HepG2 (cell line): ENCODE results near the gene CYB5R3. TPM values are rescaled to one million over a fixed set of nuclear protein-coding genes. Genes with fewer than 3 reads are reported as not detected.

Experiments used
- AKAP8 ChIP-seq: sonication (generic); formaldehyde crosslinking; IDR thresholded peaks from 2 replicates; pipeline ENCODE4 v1.5.1; 2020; ENCODE audit warnings: mild to moderate bottlenecking, missing genetic modification reagents
- ARNT2 ChIP-seq: sonication (generic); formaldehyde crosslinking; IDR thresholded peaks from 2 replicates; pipeline ENCODE4 v1.8.0; 2022; ENCODE audit warnings: mild to moderate bottlenecking, low read depth, missing genetic modification reagents, moderate library complexity
- CHD4 ChIP-seq: fragments of 200-600 bp; sonication (generic); IDR thresholded peaks from 2 replicates; pipeline ENCODE4 v1.7.0; 2017; ENCODE audit warnings: mild to moderate bottlenecking, low read length, borderline replicate concordance
- DMAP1 ChIP-seq: IDR thresholded peaks from 2 replicates; pipeline ENCODE4 v1.6.1; 2016
- KLF11 ChIP-seq: IDR thresholded peaks from 2 replicates; pipeline ENCODE4 v1.6.1; 2016; ENCODE audit warnings: missing compliant biosample characterization
- NFE2L2 ChIP-seq: fragments of 150-350 bp; IDR thresholded peaks from 2 replicates; pipeline ENCODE4 v1.6.1; 2014; ENCODE audit warnings: low read length
- POLR2G ChIP-seq: fragments of 200-400 bp; formaldehyde crosslinking; IDR thresholded peaks from 2 replicates; pipeline ENCODE4 v1.6.1; 2018; ENCODE audit warnings: mild to moderate bottlenecking, low read depth, low read length, moderate library complexity
- ZBTB20 ChIP-seq: sonication (generic); formaldehyde crosslinking; IDR thresholded peaks from 2 replicates; pipeline ENCODE4 v1.8.1; 2023; ENCODE audit warnings: missing genetic modification reagents, low read depth, mild to moderate bottlenecking, borderline replicate concordance
- ZFP90 ChIP-seq: sonication (generic); formaldehyde crosslinking; IDR thresholded peaks from 2 replicates; pipeline ENCODE4 v1.8.0; 2022; ENCODE audit warnings: missing genetic modification reagents, mild to moderate bottlenecking, inconsistent platforms, borderline replicate concordance
- ZHX1 ChIP-seq: sonication (generic); formaldehyde crosslinking; IDR thresholded peaks from 2 replicates; pipeline ENCODE4 v1.8.1; 2022; ENCODE audit warnings: low read depth, mild to moderate bottlenecking, missing genetic modification reagents
- ZKSCAN5 ChIP-seq: sonication (generic); formaldehyde crosslinking; IDR thresholded peaks from 2 replicates; pipeline ENCODE4 v1.5.1; 2020; ENCODE audit warnings: mild to moderate bottlenecking, missing genetic modification reagents
- ZNF142 ChIP-seq: sonication (generic); formaldehyde crosslinking; IDR thresholded peaks from 2 replicates; pipeline ENCODE4 v1.4.0; 2020; ENCODE audit warnings: missing genetic modification reagents
- ZNF670 ChIP-seq: sonication (generic); formaldehyde crosslinking; IDR thresholded peaks from 2 replicates; pipeline ENCODE4 v1.8.0; 2022; ENCODE audit warnings: mild to moderate bottlenecking, missing genetic modification reagents, borderline replicate concordance
- ZNF687 ChIP-seq: sonication (generic); formaldehyde crosslinking; IDR thresholded peaks from 2 replicates; pipeline ENCODE4 v1.5.1; 2020; ENCODE audit warnings: mild to moderate bottlenecking, missing genetic modification reagents, moderate library complexity
- ZNF788 ChIP-seq: sonication (generic); formaldehyde crosslinking; IDR thresholded peaks from 2 replicates; pipeline ENCODE4 v1.5.0; 2020; ENCODE audit warnings: mild to moderate bottlenecking, missing genetic modification reagents, borderline replicate concordance
- ZSCAN29 ChIP-seq: sonication (generic); formaldehyde crosslinking; conservative IDR thresholded peaks from 2 replicates; pipeline ENCODE4 v1.4.0; 2020; ENCODE audit warnings: mild to moderate bottlenecking, missing genetic modification reagents
- polyA plus RNA-seq, 8 experiments: library from polyadenylated mRNA; depleted of rRNA in 3 of 8; stranded (reverse) in 7 of 8; unstranded in 1 of 8; fragments of >200 nt; fragmentation: Illumina TruSeq in 4 of 8; extraction: Trizol in 4 of 8; gene quantifications; 2 replicates each; pipeline versions ENCODE4 v1.2.1 to v1.2.3, GENCODE V29; 2011 to 2016; ENCODE audit warnings: low read depth in 4 of 8, missing spikeins in 1 of 8, mixed read lengths in 1 of 8; ENCODE audit not compliant: insufficient read depth in 1 of 8
- total RNA-seq, 5 experiments: library from RNA; depleted of rRNA; stranded (reverse); fragments of >200 nt; fragmentation: Illumina TruSeq; extraction: Trizol; gene quantifications; 2 replicates each; pipeline ENCODE4 v1.2.3, GENCODE V29; 2016; ENCODE audit warnings: low read depth in 1 of 5

CYB5R3 gene
- total and polyA plus RNA-seq, 2 of the 13 experiments (the other 11 are each of a cell fraction or from before 2014, with no cell fraction given), result 32.4 to 305 TPM

GRCh38 chr22:42617155-42617983, 31.8 kb downstream of the CYB5R3 start (continued):
- TF ChIP-seq ZHX1 (CRISPR knock-in tag) (no peak), KLF11 (CRISPR knock-in tag) (0 out of 2 replicates have a peak, but pooled peaks have one; percentile 15), ARNT2 (CRISPR knock-in tag) (0 out of 2 replicates have a peak, but pooled peaks have one; percentile 29), ZFP90 (CRISPR knock-in tag) (no peak), ZNF670 (CRISPR knock-in tag) (no peak), CHD4 (no peak), NFE2L2 (no peak), ZNF142 (CRISPR knock-in tag) (no peak), ZSCAN29 (CRISPR knock-in tag) (no peak), DMAP1 (no peak), AKAP8 (peak; percentile 89), ZBTB20 (CRISPR knock-in tag) (no peak), ZNF687 (peak; percentile 40; the same call in 1 of the 2 replicates), ZKSCAN5 (CRISPR knock-in tag) (no peak), POLR2G (peak; percentile 82), ZNF788 (CRISPR knock-in tag) (0 out of 2 replicates have a peak, but pooled peaks have one; percentile 61)
